Adrenal gland (tissue), 5 donors: Measurements from ENCODE around the gene ARAP1.

Experiments
- POLR2A ChIP-seq, 2 donors: fragments of 450-650 bp; IDR thresholded peaks; one replicate each; pipeline ENCODE4 v1.6.1; 2017; ENCODE audit warnings: antibody characterized with exemption in 2 of 2, mild to moderate bottlenecking in 2 of 2, moderate library complexity in 1 of 2
- TF ChIP-seq, protein P1 (sequence below), 6 experiments: fragments of 450-650 bp in 4 of 6; fragments of 200-600 bp in 2 of 6; sonication (generic) in 1 of 6; IDR thresholded peaks; 1 replicate in 5 of 6; 2 replicates in 1 of 6; pipeline versions ENCODE4 v1.5.1 to v1.8.0; 2016 to 2021; ENCODE audit warnings: antibody characterized with exemption in 6 of 6, mild to moderate bottlenecking in 2 of 6, moderate library complexity in 1 of 6
- donor health status: DM: no; HTN: no; CAD: no.

DNA sequence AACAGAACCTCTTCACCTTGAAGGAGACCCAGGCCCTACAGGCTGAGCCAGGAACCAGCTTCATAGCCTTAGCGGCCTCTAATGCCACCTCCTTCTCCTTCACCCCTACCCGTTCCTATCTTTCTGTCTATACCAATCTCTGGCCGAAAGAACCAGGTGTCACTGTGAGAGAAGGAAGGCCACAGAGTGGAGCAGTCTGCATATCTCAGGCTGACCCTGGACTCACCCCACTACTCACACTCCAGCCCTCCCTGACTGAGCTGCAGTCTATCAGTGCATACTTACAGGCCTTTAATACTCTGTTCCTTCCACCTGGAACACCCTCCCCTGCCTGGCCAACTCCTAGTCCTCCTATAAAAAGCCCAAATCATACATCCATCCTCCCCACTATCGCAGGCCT is 32.7 kb downstream of the ARAP1 start:
- TF ChIP-seq, protein P1, sequence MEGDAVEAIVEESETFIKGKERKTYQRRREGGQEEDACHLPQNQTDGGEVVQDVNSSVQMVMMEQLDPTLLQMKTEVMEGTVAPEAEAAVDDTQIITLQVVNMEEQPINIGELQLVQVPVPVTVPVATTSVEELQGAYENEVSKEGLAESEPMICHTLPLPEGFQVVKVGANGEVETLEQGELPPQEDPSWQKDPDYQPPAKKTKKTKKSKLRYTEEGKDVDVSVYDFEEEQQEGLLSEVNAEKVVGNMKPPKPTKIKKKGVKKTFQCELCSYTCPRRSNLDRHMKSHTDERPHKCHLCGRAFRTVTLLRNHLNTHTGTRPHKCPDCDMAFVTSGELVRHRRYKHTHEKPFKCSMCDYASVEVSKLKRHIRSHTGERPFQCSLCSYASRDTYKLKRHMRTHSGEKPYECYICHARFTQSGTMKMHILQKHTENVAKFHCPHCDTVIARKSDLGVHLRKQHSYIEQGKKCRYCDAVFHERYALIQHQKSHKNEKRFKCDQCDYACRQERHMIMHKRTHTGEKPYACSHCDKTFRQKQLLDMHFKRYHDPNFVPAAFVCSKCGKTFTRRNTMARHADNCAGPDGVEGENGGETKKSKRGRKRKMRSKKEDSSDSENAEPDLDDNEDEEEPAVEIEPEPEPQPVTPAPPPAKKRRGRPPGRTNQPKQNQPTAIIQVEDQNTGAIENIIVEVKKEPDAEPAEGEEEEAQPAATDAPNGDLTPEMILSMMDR (IDR thresholded peaks at IDR 0.05) = no peak
- TF ChIP-seq POLR2A (IDR thresholded peaks at IDR 0.05) = no peak
